KOPT-K1 (cell line): ENCODE measurements around the gene SDK2.

Experiments
- H3K27ac ChIP-seq: fragments of 200-600 bp; sonication (generic); 2 replicates; pipeline ENCODE4 v1.5.1; 2016; ENCODE audit warnings: antibody characterized with exemption, mild to moderate bottlenecking, low read depth, low read length; ENCODE audit not compliant: poor library complexity, severe bottlenecking
- H3K36me3 ChIP-seq: fragments of 200-600 bp; sonication (generic); 2 replicates; pipeline ENCODE4 v1.5.1; 2017; ENCODE audit warnings: antibody characterized with exemption, mild to moderate bottlenecking, low read length, moderate library complexity; ENCODE audit not compliant: insufficient read depth
- H3K9me3 ChIP-seq: fragments of 200-600 bp; sonication (generic); 2 replicates; pipeline ENCODE4 v1.5.1; 2017; ENCODE audit warnings: antibody characterized with exemption, low read length, mild to moderate bottlenecking; ENCODE audit not compliant: insufficient read depth, poor library complexity, severe bottlenecking

SDK2 gene

DNA sequence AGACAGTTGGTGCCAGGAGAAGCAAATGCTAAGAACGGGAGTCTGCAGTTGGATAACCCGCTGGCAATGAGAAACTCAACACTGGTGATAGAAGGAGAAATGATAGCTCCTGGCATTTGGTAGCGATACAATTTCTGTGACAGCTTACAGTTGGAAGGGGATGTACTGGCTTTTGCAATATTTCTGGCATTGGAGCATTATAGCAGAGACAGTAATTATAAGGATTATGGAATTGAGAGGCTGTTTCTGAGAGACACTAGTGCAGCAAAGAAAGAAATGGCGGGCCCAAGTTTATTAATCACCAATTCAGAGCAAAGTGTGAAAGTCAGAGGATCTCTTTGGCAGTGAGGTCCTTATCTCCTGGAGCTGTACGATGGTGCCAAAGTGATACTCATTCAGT lies 16.1 kb upstream of the SDK2 start:
- Histone ChIP-seq H3K36me3 (no peaks in the 10 kb centered on the region), H3K9me3 (no peaks in the 10 kb centered on the region), H3K27ac (no peak overlapping the region)

DNA sequence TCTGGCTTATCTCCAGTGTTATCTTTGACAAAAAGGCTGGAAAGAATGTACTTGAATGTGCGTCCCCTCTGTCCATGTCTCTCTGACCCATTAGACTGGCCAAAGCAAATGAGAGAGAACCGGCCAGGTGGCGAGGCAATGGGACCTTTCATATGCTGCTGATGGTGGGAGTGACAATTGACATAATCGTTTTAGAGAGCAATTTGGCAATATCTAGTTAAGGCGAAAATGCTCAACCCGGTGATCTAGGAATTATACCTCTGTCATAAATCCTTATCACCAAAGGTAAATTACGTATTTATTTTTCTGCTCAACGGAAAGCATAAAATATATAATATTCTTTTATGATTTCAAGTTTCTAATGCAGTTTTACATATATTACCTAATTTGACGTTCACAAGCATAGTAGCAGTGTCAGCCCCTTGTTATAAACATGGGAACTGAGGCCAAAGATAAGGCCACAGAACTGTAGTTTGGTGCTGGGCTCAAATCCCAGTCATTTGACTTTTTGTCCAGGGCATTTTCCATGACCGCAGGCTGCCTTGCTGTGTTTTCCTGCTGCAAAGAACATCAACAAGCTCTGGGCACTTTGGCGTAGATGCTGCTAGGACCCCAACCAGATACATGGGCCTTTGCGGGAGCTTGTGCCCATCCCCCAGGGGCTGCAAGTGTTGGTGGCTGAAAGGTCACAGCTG lies 14.7 kb upstream of the SDK2 start:
- no peak overlapping the region for H3K27ac ChIP-seq
- H3K36me3 ChIP-seq = no peaks in the 10 kb centered on the region
- H3K9me3 ChIP-seq = peaks cover 12% of the 10 kb centered on the region

DNA sequence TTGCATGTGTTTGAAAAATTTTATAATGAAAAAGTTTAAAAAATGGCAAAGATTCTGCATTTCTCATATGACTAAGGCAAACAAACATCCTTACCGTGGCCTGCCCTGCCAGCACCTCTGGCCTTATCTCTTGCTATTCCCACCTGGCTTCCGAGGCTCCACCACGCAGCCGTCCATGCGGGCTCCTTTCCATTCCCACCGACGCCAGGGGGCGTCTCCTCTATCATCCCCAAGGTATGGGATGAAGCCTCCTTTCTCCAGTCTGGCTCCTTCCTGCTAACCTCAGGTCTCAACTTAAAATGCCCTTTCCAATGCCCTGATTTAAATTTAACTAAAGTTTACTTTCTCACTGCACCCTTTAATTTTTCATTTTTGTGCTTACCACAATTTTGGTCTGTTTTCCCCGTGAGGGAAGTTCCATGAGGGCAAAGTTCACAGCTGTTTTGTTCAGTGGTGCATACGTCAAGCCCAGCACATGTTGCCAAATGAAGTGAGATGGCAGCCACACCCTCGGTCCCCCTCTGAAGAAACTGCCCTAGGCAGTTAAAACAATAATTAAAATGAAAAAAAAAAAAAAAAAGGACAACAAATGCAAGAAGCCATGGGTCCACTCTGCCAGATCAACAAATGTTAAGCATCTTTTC lies 13.3 kb upstream of the SDK2 start:
- Histone ChIP-seq H3K27ac (no peak overlapping the region), H3K9me3 (peaks cover 26% of the 10 kb centered on the region), H3K36me3 (no peaks in the 10 kb centered on the region)

DNA sequence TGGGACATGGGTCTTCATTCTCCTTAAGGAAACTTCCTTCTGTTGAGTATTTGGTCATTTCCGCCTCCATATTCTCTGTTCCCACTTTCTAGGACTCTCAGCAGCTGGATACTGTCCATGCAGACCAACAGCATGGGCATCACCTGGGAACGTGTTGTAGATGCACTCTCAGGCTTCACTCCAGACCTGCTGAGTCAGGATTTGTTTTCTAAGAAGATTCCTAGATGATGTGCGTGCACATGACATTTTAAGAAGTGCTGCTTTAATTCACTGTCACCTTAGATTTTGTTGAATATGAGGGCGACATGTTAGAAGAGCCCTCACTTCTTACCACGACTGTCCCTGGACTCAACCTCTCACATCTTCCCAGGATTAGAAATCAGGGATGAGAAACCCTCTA lies 10.0 kb upstream of the SDK2 start:
- Histone ChIP-seq H3K27ac (no peak overlapping the region), H3K36me3 (no peaks in the 10 kb centered on the region), H3K9me3 (peaks cover 28% of the 10 kb centered on the region)

DNA sequence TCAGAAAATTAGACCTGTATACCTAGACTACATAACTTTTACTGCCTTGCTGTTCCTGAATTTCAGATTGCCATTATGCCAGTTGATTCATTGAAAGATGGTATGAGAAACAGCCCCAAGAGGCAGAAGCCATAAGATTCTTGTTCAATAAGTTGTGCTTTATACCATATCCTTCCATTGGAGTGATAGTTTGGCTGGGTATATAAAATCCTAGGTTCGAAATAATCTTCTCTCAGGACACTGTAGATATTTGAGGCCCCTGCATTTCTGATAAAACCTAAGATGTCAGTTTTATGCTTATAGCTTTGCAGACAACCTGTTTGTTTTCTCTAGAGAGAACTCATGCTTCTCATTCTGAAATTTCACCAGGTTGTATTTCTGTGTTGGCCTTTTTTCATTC lies 9.6 kb upstream of the SDK2 start:
- Histone ChIP-seq H3K27ac (no peak overlapping the region), H3K36me3 (no peaks in the 10 kb centered on the region), H3K9me3 (peaks cover 28% of the 10 kb centered on the region)

DNA sequence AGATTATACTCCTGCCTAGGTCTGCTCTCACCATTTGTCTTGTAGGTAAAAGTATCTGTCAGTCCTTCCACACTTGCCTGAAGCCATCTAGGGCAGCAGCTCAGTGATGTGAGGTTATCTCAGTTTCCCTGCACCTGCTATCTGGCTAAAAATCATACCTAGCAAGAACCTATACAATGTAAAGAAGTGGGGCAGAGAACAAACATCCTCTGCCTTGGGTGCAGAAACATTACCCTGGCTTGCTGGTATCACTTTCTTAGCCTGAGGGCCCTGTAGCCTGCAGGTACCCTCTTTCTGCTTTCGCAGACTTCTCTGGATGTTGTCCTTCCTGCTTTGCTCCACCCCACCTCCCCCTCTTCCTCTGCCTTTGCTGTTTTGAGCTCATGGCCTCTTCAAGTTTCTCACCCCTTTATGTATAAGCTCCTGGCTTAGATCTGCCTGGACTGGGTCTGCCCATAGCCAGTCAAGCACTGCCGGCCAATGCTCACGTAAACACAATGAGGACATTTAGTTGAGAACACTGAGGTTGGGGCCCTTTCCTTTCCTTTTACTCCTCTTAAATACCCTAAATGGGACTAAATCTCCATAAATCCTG lies 8.7 kb upstream of the SDK2 start:
- H3K36me3 ChIP-seq = no peaks in the 10 kb centered on the region
- H3K9me3 ChIP-seq = peaks cover 28% of the 10 kb centered on the region
- no peak overlapping the region for H3K27ac ChIP-seq

DNA sequence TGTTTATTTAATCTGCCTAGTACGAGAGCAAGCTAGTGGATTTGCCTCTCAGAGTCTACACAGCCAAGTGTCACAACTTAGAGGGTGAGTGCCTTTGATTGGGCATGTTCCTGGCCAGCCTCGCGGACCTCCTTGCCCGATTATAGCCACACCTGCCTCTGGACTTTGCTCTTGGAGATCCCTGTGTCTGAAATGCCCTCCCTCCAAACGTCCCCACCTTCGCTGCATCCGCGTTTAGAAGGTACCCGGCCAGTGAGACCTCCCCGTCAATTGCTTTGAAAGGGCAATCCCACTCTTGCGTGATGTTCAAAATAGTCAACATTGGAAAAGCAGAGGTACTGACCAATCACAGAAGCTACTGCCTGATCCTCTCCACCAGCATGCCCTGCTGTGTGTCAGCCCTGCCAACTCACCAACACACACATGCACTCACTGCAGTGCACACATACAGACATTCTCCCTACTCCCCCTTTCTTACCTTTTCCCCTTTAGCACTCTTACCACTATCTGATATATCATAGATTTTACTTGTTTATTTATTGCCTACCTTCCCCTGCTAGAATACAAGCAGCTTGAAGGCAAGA lies 6.5 kb upstream of the SDK2 start:
- Histone ChIP-seq H3K9me3 (peaks cover 28% of the 10 kb centered on the region), H3K27ac (no peak overlapping the region), H3K36me3 (no peaks in the 10 kb centered on the region)

DNA sequence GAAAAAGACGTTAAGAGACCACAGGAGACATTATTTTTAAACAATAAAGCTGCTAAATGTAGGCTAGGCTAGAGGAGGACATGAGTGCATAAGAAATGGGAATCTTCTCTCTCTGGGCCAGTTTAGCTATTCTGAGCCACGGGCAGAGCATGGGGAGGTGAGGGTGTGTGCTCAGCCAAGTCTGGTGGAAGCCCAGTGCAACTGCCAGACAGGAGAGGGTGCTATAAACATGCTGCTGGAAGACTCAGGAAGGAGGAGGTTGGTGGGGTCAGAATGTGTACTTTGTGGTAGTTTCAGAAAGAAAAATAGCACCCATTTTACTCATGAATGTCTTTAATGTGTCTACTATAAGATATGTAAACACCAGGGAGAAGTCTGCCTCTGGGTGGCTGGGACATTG lies 5.9 kb upstream of the SDK2 start:
- no peak overlapping the region for H3K27ac ChIP-seq
- H3K36me3 ChIP-seq = no peaks in the 10 kb centered on the region

DNA sequence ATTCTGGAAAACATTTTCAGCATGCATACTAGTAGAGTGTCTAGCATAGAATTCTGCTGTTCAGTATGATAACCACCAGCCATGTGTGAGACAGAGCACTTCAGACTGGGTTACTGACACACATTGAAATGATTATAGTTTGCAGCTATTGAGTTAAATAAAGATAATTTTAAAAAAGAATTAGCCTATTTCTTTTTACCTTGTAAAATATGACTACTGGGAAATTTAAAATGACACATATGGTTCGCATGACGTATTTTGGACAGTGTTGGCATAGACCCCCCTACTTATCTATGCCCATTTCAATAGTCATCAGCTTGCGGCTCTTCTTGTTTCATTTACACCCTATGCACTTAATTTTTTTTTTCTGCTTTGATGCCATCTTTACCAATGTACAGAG lies 4.7 kb upstream of the SDK2 start:
- Histone ChIP-seq H3K9me3 (peaks cover 16% of the 10 kb centered on the region), H3K36me3 (no peaks in the 10 kb centered on the region), H3K27ac (no peak overlapping the region)

More for the DNA sequence above, 5.9 kb upstream of the SDK2 start:
- H3K9me3 ChIP-seq = peaks cover 28% of the 10 kb centered on the region

DNA sequence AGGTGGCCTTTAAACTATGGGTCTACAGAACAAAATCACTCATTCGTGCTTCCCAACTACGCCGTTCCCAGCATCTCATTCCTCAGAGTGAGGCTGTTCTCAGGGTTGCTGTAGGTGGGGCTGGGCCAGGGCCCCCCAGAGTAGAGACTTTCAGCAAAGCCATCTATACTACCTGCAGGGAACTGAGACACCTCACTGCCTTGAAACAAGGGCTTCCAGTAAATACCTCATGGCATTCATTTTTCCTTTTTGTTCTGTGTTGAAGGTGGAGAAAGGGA lies 4.2 kb upstream of the SDK2 start:
- Histone ChIP-seq H3K36me3 (no peaks in the 10 kb centered on the region), H3K27ac (no peak overlapping the region), H3K9me3 (peaks cover 11% of the 10 kb centered on the region)

DNA sequence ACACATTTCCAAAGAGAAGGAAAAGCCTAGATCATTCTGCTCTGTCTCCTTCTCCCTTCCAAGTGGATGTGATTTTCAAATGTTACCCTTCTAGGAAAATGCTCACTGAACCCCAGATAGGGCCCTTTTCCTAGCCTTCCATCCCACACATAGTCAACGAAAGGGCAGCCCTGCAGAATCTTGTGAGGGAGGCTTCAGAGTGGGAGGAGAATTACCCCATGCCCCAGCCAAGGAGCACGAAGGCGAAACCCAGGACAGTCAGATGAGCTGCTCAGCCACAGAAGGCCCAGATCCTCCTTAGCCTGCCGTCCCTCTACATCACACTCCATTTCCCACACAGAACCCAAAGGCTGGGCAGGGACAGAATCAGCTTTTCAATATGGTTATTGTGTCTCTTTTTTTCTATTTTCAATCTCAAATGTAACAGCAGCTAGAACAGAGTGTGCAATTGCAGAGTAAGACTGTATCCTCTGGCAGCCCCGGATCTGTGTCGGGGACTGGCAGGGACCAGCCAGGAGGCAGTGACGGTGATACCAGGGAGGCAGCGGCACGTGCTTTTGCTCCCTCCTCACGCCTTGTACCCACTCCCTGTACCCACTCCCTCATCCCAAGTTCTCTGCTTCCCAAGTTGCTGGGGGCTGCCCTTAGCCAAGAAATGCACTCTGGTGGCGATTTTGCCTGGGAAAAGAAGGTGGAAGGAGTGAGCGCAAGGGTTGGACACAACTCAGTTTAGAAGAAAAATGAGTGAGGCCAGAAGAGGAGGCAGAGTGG lies 3.7 kb upstream of the SDK2 start:
- Histone ChIP-seq H3K36me3 (no peaks in the 10 kb centered on the region), H3K9me3 (peaks cover 6% of the 10 kb centered on the region), H3K27ac (no peak overlapping the region)

DNA sequence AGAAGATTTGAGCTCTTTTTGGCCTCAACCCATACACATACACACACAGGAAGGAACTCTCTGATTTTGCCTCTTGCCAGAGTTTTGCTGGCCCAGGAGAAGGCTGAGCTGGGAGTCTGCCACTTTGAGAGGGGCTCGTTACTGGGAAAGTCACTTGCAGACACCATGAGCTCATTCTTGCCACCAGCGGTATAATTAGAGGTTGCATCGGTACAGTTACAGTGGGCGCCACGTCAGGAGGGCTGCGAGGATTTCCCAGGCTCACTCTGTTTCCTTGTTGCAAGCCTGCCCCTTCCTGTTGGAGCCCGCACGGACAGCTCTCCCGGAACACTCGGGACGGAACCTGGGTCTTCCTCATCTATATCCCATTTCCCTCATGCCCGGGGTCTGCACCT lies 3.1 kb upstream of the SDK2 start:
- Histone ChIP-seq H3K9me3 (no peaks in the 10 kb centered on the region), H3K27ac (no peak overlapping the region), H3K36me3 (no peaks in the 10 kb centered on the region)

DNA sequence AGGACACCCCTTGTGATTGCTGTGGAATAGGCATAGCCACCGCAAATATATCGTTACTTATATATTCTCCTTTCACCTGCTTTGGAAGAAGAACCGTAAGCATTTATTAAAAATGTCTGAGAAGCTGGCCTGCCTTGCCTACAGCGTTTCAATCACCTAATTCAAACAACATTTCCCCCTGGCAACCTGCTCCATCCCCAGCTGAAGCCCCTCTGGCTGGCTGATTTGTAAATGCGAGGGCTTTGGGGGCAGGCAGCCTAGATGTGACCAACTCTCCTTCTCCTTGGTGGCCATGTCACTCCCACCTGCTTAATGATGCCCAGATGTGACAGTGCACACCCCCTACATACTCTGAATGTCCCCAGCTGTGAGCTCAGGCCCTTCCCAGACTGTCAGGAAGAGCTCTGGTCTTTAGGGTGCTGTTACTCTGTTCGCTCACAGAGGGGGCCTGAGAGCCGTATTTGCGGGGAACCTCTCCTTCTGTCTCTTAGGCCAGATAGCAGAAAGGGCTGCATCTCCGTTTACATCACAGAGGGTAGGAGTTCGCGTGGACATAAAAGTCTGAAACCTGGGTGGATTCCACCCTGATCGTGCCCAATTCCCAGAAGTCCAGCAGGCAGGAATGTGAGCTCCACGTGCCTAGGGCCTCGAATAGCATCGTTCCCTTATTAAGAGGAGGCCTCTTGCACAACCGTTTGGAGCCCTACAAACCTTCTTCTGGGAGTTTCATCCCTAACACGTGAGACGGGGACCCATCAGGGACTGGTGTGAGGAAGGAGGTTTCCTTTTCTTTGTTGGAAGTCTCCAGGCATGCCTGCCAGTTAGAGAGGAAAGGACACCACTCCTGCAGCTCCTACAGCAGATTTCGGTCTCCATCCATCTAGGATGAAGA lies 2.4 kb upstream of the SDK2 start:
- Histone ChIP-seq H3K27ac (no peak overlapping the region), H3K9me3 (no peaks in the 10 kb centered on the region), H3K36me3 (no peaks in the 10 kb centered on the region)

DNA sequence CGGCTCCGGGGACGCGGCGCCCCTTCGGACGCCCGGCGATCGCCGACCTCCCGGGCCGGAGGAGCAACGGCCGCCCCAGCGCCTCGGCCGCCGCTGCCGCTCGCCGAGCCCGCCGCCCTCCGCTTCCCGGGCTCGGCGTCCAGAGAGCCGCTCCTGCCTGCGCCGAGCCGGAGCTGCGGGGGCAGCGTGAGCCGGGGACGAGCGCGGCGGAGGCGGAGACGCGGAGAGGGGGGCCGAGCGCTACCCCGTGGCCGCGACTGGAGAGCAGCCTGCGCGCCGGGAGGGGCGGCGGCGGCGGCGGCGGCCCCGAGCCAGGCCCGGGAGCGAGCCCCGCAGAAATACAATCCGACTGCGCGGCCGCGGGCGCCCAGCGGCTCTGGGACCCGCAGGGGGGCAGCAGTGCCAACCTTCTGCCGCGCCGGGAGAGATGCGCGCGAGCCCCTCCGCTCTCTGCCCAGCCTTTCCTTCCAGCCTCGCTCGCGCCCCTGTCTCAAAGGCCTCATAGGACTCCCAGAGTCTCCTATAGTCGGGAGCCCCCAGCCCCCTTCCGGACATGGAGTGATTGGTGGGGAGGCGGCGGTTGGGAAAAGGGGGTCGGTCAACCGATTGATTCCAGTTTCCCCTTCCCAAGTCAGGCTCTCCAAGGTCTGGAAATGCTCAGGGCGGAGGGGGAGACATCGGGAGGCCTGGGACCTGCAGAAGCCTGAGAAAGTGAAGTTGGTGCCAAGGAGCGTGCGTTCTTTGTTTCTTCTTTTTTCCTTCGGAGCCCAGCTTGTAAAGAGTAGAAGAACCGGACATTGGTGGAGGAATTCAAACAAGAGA lies 1.0 kb upstream of the SDK2 start:
- Histone ChIP-seq H3K27ac (no peak overlapping the region), H3K9me3 (no peaks in the 10 kb centered on the region), H3K36me3 (no peaks in the 10 kb centered on the region)
